ENCODE measurements around the gene PKD2L1.

Gene PKD2L1

GRCh38 chr10:100349672-100350071, 19.6 kb upstream of the PKD2L1 start:
- DNase-seq: no peak
- Histone ChIP-seq H3K4me3 (ENCODE audit: low read depth, low read length) (peak overlapping the region; percentile 95), H3K27ac (no peak overlapping the region), H3K27me3 (replicated peaks) (no peaks in the 10 kb centered on the region), H3K36me3 (replicated peaks) (peaks cover 63% of the 10 kb centered on the region)
- in situ Hi-C loops (cut with HindIII; ENCODE audit: low pct_ligation_motif_present, low sequenced_read_pairs): loop anchor here (25.0 kb wide), 2 partner anchors 88 to 163 kb away; partner anchors contain the start of gene SEC31B
- TF ChIP-seq CTCF (IDR thresholded peaks at IDR 0.05; ENCODE audit: low read depth, low read length, missing control alignments): peak; percentile 13

- in situ Hi-C loops (cut with HindIII; ENCODE audit: low pct_ligation_motif_present, low sequenced_read_pairs): loop anchor here (25.0 kb wide), 2 partner anchors 88 to 163 kb away; partner anchors contain the start of gene SEC31B
- no peak for TF ChIP-seq CTCF (IDR thresholded peaks at IDR 0.05; ENCODE audit: low read depth, low read length, missing control alignments)
- H3K27me3 ChIP-seq (replicated peaks): no peaks in the 10 kb centered on the region
- DNase-seq: no peak
- H3K27ac ChIP-seq: no peak overlapping the region
- peaks cover 57% of the 10 kb centered on the region for H3K36me3 ChIP-seq (replicated peaks)
- peak overlapping the region; percentile 95 for H3K4me3 ChIP-seq (ENCODE audit: low read depth, low read length)
Measured at GRCh38 chr10:100349087-100349486, 19.1 kb upstream of the PKD2L1 start.

GRCh38 chr10:100348389-100348927, 18.4 kb upstream of the PKD2L1 start:
- peaks cover 50% of the 10 kb centered on the region for H3K36me3 ChIP-seq (replicated peaks)
- H3K27me3 ChIP-seq (replicated peaks): no peaks in the 10 kb centered on the region
- in situ Hi-C loops (cut with HindIII; ENCODE audit: low pct_ligation_motif_present, low sequenced_read_pairs): loop anchor here (25.0 kb wide), 2 partner anchors 89 to 164 kb away; partner anchors contain the start of gene SEC31B
- H3K27ac ChIP-seq: no peak overlapping the region
- no peak for DNase-seq
- peak overlapping the region; percentile 95 for H3K4me3 ChIP-seq (ENCODE audit: low read depth, low read length)
- TF ChIP-seq CTCF (IDR thresholded peaks at IDR 0.05; ENCODE audit: low read depth, low read length, missing control alignments): no peak

GRCh38 chr10:100347568-100348195, 17.7 kb upstream of the PKD2L1 start:
- Histone ChIP-seq H3K4me3 (ENCODE audit: low read depth, low read length) (peak overlapping the region; percentile 95), H3K27ac (peak overlapping the region; percentile 63), H3K36me3 (replicated peaks) (peaks cover 44% of the 10 kb centered on the region), H3K27me3 (replicated peaks) (no peaks in the 10 kb centered on the region)
- in situ Hi-C loops (cut with HindIII; ENCODE audit: low pct_ligation_motif_present, low sequenced_read_pairs): loop anchor here (25.0 kb wide), 2 partner anchors 90 to 165 kb away; partner anchors contain the start of gene SEC31B
- DNase-seq: no peak
- TF ChIP-seq CTCF (IDR thresholded peaks at IDR 0.05; ENCODE audit: low read depth, low read length, missing control alignments): no peak

GRCh38 chr10:100346765-100347567, 16.9 kb upstream of the PKD2L1 start, which contains the start of gene SCD:
TSS of gene SCD (plus strand) at chr10:100347233. CDS start at chr10:100347505, 272 bp downstream.
- in situ Hi-C loops (cut with HindIII; ENCODE audit: low pct_ligation_motif_present, low sequenced_read_pairs): loop anchor here (25.0 kb wide), 2 partner anchors 90 to 165 kb away; partner anchors contain the start of gene SEC31B
- H3K36me3 ChIP-seq (replicated peaks): peaks cover 37% of the 10 kb centered on the region
- no peak for TF ChIP-seq CTCF (IDR thresholded peaks at IDR 0.05; ENCODE audit: low read depth, low read length, missing control alignments)

More at GRCh38 chr10:100346765-100347567, 16.9 kb upstream of the PKD2L1 start, which contains the start of gene SCD:
- peak; percentile 92 for DNase-seq
- Histone ChIP-seq H3K27me3 (replicated peaks) (no peaks in the 10 kb centered on the region), H3K4me3 (ENCODE audit: low read depth, low read length) (peak within 1 kb of the TSS; percentile 95), H3K27ac (peak within 1 kb of the TSS; percentile 63)

All from brain microvascular endothelial cell (primary cell).